Erythroblast (primary cell): ENCODE measurements around the gene AMPD1.

ENCODE experiments used
- GATA1 ChIP-seq: IDR thresholded peaks from 2 replicates; pipeline ENCODE4 v1.6.1; 2011; ENCODE audit warnings: low read depth, mild to moderate bottlenecking, control low read depth, low read length, moderate library complexity
- POLR2A ChIP-seq: IDR thresholded peaks from 2 replicates; pipeline ENCODE4 v1.6.1; 2011; ENCODE audit warnings: mild to moderate bottlenecking, low read length

DNA sequence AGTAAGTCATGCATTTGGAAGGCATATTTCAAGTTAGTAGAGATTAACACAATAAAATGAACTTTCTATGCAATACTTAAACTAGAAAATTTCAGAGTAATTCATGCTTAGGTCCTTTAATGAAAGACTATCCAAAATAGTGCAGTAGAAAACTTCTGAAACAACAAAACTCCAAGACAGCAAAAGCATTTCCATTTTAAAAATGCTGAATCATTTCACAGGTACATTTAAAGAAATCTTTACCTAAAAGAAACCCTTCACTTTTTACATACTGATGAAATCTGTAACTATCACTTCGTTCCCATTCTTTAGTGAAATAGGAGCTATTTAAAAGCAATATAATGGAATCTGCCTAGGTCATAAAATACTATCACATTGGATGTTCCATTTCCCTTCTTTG is 45.0 kb upstream of the AMPD1 start:
- TF ChIP-seq POLR2A (no peak), GATA1 (no peak)
